ENCODE measurements around the gene BBX.
"Not testable (repeated sequence)": the region's sequence is repeated elsewhere in the genome, so short reads cannot be mapped to it uniquely, and the experiment has no call there.

Gene BBX

DNA sequence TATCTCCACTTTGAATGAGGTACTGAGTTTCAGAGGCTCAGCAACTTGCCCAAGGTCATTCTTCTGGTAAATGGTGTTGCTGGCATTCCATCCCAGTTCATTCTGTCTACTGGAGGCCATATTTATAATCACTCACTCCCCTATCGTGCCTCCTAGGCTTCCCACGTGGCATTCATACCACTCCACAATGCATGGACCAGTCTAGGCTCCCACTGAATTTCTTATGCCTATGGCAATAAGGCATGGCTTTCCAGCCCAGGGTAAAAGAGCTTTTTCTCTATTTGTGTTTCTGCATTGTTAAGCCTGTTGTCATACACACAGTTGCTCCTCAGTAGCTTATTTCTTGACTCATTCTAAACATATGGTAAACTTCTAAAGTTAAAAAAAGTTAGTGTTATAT, 19.9 kb downstream of the BBX start:
- Histone ChIP-seq H3K4me3 (ENCODE audit: low read length in 2 of 2) (no peak overlapping the region), H3K4me1 (ENCODE audit: control insufficient read depth, insufficient read depth, low read length) (no peaks in the 10 kb centered on the region), H3K27me3 (ENCODE audit: control insufficient read depth in 1 of 2, insufficient read depth in 2 of 2, low read length in 2 of 2) (no peaks in the 10 kb centered on the region), H3K9me3 (ENCODE audit: control insufficient read depth in 2 of 2, low read length in 2 of 2) (no peaks in the 10 kb centered on the region), H3K9ac (ENCODE audit: low read length in 2 of 2) (no peak overlapping the region), H3K27ac (ENCODE audit: low read length) (no peak overlapping the region), H3K36me3 (ENCODE audit: control insufficient read depth in 2 of 2, insufficient read depth in 2 of 2, low read length in 2 of 2) (no peaks in the 10 kb centered on the region)

DNA sequence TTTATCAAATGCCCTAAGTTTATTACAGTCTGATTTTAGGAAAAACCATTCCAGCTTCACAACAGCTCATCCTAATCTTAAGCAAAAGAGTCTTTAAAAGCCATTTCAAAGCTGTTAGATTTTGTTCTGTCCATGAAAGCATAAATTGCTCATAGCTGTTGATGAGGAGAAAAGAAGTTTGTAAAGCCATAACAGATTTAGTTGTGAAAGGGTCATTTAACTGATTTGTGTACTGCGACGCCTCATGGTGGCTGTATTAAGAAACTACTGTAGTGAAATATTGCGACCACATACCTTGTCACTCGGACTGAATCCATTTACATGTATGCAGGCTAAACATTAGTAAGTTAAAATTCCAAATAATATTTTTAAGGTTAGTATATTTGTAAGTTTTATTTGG, 20.9 kb downstream of the BBX start:
- Histone ChIP-seq H3K27me3 (ENCODE audit: control insufficient read depth in 1 of 2, insufficient read depth in 2 of 2, low read length in 2 of 2) (no peaks in the 10 kb centered on the region), H3K27ac (ENCODE audit: low read length) (no peak overlapping the region), H3K4me1 (ENCODE audit: control insufficient read depth, insufficient read depth, low read length) (no peaks in the 10 kb centered on the region), H3K9me3 (ENCODE audit: control insufficient read depth in 2 of 2, low read length in 2 of 2) (no peaks in the 10 kb centered on the region), H3K4me3 (ENCODE audit: low read length in 2 of 2) (no peak overlapping the region), H3K36me3 (ENCODE audit: control insufficient read depth in 2 of 2, insufficient read depth in 2 of 2, low read length in 2 of 2) (no peaks in the 10 kb centered on the region), H3K9ac (ENCODE audit: low read length in 2 of 2) (no peak overlapping the region)

DNA sequence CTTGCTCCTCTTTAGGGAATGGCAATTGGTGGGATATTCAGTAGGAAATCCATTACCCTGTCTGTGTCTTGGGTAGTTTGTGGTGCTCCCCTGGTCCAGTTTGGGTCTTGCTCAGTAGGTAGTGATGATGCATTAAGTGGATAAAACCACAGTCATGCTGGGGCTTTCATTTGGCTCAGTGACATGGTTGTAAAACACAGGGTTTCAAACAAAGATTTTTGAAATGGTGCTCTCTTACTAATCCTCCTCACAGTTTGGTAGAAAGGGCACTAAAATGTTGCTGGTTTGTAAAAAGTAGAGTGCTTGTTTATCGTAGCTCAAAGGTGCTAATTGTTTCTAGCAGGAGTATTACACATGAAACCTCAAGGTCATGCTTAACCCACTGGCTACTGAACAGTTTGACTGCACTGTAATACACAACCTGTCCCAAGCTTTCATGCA, 22.9 kb downstream of the BBX start:
- Histone ChIP-seq H3K36me3 (ENCODE audit: control insufficient read depth in 2 of 2, insufficient read depth in 2 of 2, low read length in 2 of 2) (no peaks in the 10 kb centered on the region), H3K4me1 (ENCODE audit: control insufficient read depth, insufficient read depth, low read length) (no peaks in the 10 kb centered on the region), H3K4me3 (ENCODE audit: low read length in 2 of 2) (no peak overlapping the region), H3K9ac (ENCODE audit: low read length in 2 of 2) (no peak overlapping the region), H3K9me3 (ENCODE audit: control insufficient read depth in 2 of 2, low read length in 2 of 2) (no peaks in the 10 kb centered on the region), H3K27me3 (ENCODE audit: control insufficient read depth in 1 of 2, insufficient read depth in 2 of 2, low read length in 2 of 2) (no peaks in the 10 kb centered on the region), H3K27ac (ENCODE audit: low read length) (no peak overlapping the region)

DNA sequence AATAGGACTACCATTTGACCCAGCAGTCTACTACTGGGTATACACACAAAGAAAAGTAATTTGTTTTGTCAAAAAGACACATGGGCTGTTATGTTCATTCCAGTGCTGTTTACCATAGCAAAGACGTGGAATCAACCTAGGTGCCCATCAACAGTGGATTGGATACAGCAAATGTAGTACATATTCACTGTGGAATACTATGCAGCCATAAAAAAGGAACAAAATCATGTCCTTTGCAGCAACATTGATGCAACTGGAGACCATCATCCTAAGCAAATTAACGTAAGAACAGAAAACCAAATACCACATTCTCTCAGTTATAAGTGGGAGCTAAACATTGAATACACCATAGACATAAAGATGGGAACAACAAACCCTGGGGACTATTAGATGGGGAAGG, 25.8 kb downstream of the BBX start:
- Histone ChIP-seq H3K36me3 (ENCODE audit: control insufficient read depth in 2 of 2, insufficient read depth in 2 of 2, low read length in 2 of 2) (no peaks in the 10 kb centered on the region), H3K4me3 (ENCODE audit: low read length in 2 of 2) (no peak overlapping the region), H3K4me1 (ENCODE audit: control insufficient read depth, insufficient read depth, low read length) (no peaks in the 10 kb centered on the region), H3K9me3 (ENCODE audit: control insufficient read depth in 2 of 2, low read length in 2 of 2) (no peaks in the 10 kb centered on the region), H3K9ac (ENCODE audit: low read length in 2 of 2) (no peak overlapping the region), H3K27ac (ENCODE audit: low read length) (no peak overlapping the region), H3K27me3 (ENCODE audit: control insufficient read depth in 1 of 2, insufficient read depth in 2 of 2, low read length in 2 of 2) (no peaks in the 10 kb centered on the region)

DNA sequence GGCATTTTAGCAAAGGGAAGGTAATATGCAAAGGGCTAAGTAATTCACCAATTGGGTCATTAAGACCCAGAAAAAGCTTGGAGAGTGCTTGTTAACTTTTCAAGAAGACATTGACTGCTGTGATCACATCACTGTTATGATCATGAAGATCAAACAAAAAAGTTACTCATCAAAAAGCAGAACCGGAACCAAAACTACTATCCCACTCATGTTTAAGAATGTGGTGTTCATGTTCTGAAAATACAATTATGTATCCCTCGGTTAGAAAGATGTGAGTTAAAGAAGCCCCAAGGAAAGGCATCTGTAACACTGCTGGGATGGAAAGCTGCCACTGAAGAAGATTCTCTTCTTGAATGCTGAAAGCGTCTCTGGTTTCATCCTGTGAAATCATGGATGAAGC, 32.6 kb downstream of the BBX start:
- Histone ChIP-seq H3K27me3 (ENCODE audit: control insufficient read depth in 1 of 2, insufficient read depth in 2 of 2, low read length in 2 of 2) (no peaks in the 10 kb centered on the region), H3K4me3 (ENCODE audit: low read length in 2 of 2) (no peak overlapping the region), H3K4me1 (ENCODE audit: control insufficient read depth, insufficient read depth, low read length) (no peaks in the 10 kb centered on the region), H3K9ac (ENCODE audit: low read length in 2 of 2) (no peak overlapping the region), H3K9me3 (ENCODE audit: control insufficient read depth in 2 of 2, low read length in 2 of 2) (no peaks in the 10 kb centered on the region), H3K27ac (ENCODE audit: low read length) (no peak overlapping the region), H3K36me3 (ENCODE audit: control insufficient read depth in 2 of 2, insufficient read depth in 2 of 2, low read length in 2 of 2) (no peaks in the 10 kb centered on the region)

DNA sequence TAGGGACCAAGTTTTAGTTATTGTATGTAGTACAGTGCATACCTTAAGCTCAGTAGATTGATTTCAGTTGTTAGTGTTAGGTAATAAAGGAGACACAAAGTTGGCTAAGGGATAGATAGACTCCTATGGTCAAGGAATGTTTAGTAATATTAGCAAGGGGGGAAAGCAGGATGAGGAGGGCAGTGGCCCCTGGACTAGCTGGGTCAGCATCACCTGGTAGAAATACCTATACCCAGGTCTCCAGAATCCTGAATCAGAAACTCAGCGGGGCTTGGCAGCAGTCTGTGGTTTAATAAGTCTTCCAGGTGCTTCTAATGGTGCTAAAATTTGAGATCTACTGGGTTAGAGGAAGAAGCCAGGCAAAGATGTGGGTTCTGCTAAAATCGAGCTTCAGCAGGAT, 35.0 kb downstream of the BBX start:
- H3K4me3 ChIP-seq (ENCODE audit: low read length in 2 of 2), result no peak overlapping the region
- no peaks in the 10 kb centered on the region for H3K27me3 ChIP-seq (ENCODE audit: control insufficient read depth in 1 of 2, insufficient read depth in 2 of 2, low read length in 2 of 2)
- no peaks in the 10 kb centered on the region for H3K36me3 ChIP-seq (ENCODE audit: control insufficient read depth in 2 of 2, insufficient read depth in 2 of 2, low read length in 2 of 2)
- H3K27ac ChIP-seq (ENCODE audit: low read length), result no peak overlapping the region
- no peak overlapping the region for H3K9ac ChIP-seq (ENCODE audit: low read length in 2 of 2)
- no peaks in the 10 kb centered on the region for H3K9me3 ChIP-seq (ENCODE audit: control insufficient read depth in 2 of 2, low read length in 2 of 2)
- no peaks in the 10 kb centered on the region for H3K4me1 ChIP-seq (ENCODE audit: control insufficient read depth, insufficient read depth, low read length)

DNA sequence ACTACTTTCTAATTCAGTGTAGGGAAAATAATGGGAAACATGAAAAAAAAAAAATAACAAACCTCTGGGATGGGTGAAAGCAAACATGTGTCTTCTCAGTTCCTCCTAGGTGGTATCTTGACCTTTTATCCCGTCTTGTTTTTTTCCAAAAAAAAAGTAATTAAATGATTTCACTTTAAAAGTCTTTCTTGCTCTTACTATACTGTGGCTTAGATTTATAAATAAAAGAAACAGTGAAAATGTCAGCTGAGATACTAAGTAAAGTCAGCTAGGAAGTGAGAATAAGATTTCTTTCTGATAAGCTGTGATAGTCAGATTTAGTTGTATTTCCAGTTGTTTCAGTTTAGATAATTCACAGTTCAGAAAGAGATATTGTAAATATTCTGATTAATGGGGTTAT, 37.4 kb downstream of the BBX start:
- Histone ChIP-seq H3K9ac (ENCODE audit: low read length in 2 of 2) (no peak overlapping the region), H3K9me3 (ENCODE audit: control insufficient read depth in 2 of 2, low read length in 2 of 2) (no peaks in the 10 kb centered on the region), H3K27ac (ENCODE audit: low read length) (no peak overlapping the region)

DNA sequence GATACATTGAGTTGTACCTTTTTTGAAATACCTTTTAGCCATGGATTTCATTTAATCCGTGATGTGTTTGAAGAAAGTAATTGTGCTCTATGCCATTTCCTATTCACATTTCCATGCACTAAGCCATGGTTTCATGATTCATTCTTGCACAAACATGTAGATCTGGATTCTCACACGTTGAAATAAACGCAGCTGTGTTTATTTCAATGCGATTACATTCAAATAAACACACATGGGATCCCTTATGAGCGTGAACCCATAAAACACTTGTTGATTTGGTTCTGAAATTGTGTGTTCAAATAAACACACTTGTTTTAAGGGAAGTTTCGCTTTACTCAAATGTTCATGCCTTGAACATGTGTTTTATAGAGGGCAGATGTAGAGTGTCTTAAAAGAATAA, 39.2 kb downstream of the BBX start:
- no peak overlapping the region for H3K27ac ChIP-seq (ENCODE audit: low read length)
- H3K4me3 ChIP-seq (ENCODE audit: low read length in 2 of 2), result no peak overlapping the region
- no peaks in the 10 kb centered on the region for H3K36me3 ChIP-seq (ENCODE audit: control insufficient read depth in 2 of 2, insufficient read depth in 2 of 2, low read length in 2 of 2)
- H3K9me3 ChIP-seq (ENCODE audit: control insufficient read depth in 2 of 2, low read length in 2 of 2), result no peaks in the 10 kb centered on the region
- H3K4me1 ChIP-seq (ENCODE audit: control insufficient read depth, insufficient read depth, low read length), result no peaks in the 10 kb centered on the region
- H3K9ac ChIP-seq (ENCODE audit: low read length in 2 of 2), result no peak overlapping the region
- H3K27me3 ChIP-seq (ENCODE audit: control insufficient read depth in 1 of 2, insufficient read depth in 2 of 2, low read length in 2 of 2), result no peaks in the 10 kb centered on the region

More for the DNA sequence above, 37.4 kb downstream of the BBX start:
- H3K4me3 ChIP-seq (ENCODE audit: low read length in 2 of 2), result no peak overlapping the region
- H3K27me3 ChIP-seq (ENCODE audit: control insufficient read depth in 1 of 2, insufficient read depth in 2 of 2, low read length in 2 of 2), result no peaks in the 10 kb centered on the region
- no peaks in the 10 kb centered on the region for H3K4me1 ChIP-seq (ENCODE audit: control insufficient read depth, insufficient read depth, low read length)
- H3K36me3 ChIP-seq (ENCODE audit: control insufficient read depth in 2 of 2, insufficient read depth in 2 of 2, low read length in 2 of 2), result no peaks in the 10 kb centered on the region

DNA sequence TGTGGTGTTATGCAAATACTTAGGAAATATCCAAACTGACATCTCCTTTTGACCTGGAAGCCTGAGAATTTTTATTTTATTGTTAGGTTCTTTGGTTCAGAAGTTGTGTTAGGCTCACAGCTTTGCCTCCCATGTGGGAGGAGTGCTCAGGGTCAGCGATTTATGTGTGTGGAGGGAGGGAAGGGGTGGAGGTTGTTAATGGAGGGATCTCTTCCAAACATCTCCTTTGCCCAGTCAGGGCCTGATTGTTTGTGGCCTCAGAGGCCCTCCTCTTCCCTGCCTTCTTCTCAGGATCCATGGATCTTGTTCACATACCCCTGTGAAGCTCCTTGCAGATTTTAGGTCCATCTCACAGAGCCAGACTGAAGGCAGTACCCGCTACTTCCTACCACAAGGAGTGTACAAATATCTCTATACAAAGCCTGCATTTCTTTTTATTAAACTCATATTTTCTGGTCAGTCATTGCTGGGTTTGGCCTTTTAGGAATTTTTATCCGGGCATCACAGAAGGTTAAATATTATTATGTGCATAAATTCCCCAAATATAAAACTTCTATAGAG, 40.3 kb downstream of the BBX start:
- no peaks in the 10 kb centered on the region for H3K4me1 ChIP-seq (ENCODE audit: control insufficient read depth, insufficient read depth, low read length)
- no peaks in the 10 kb centered on the region for H3K36me3 ChIP-seq (ENCODE audit: control insufficient read depth in 2 of 2, insufficient read depth in 2 of 2, low read length in 2 of 2)
- no peak overlapping the region for H3K27ac ChIP-seq (ENCODE audit: low read length)
- no peaks in the 10 kb centered on the region for H3K27me3 ChIP-seq (ENCODE audit: control insufficient read depth in 1 of 2, insufficient read depth in 2 of 2, low read length in 2 of 2)
- no peaks in the 10 kb centered on the region for H3K9me3 ChIP-seq (ENCODE audit: control insufficient read depth in 2 of 2, low read length in 2 of 2)
- H3K4me3 ChIP-seq (ENCODE audit: low read length in 2 of 2), result no peak overlapping the region
- no peak overlapping the region for H3K9ac ChIP-seq (ENCODE audit: low read length in 2 of 2)

DNA sequence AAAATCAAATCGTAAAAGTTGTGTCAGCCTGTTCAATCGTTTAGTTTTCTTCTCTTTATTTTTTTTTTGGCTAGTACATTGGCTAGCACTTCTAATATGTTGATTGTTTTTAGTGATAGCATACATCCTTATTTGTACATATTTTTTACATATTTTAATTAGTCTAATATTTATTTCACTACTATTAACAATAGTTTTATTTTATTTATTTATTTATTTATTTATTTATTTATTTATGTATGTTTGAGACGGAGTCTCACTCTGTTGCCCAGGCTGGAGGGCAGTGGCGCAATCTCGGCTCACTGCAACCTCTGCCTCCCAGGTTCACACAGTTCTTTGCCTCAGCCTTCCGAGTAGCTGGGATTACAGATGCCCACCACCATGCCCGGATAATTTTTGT, 42.5 kb downstream of the BBX start:
- H3K27me3 ChIP-seq (ENCODE audit: control insufficient read depth in 1 of 2, insufficient read depth in 2 of 2, low read length in 2 of 2); H3K4me1 ChIP-seq (ENCODE audit: control insufficient read depth, insufficient read depth, low read length); H3K27ac ChIP-seq (ENCODE audit: low read length); H3K9me3 ChIP-seq (ENCODE audit: control insufficient read depth in 2 of 2, low read length in 2 of 2); H3K36me3 ChIP-seq (ENCODE audit: control insufficient read depth in 2 of 2, insufficient read depth in 2 of 2, low read length in 2 of 2); H3K9ac ChIP-seq (ENCODE audit: low read length in 2 of 2); H3K4me3 ChIP-seq (ENCODE audit: low read length in 2 of 2): not testable (repeated sequence)

DNA sequence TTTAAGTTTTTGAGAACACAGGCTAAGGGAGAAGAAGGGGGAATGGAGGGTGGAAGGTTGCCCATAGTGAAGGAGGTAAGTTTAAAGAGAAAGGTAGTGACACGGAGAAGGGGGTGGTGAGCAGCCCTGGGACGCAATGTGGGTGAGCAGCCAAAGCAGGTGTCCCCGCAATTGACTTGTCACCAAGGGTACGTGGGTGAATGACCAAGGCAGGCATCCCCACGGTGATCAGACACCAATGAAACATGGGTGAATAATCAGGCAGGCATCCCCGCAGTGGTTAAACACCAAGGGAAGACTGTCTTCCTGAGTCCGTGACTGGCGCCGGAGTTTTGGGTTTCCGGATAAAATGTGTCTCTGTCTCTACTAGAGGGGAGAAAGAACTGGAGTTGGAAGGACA, 48.3 kb downstream of the BBX start:
- H3K27ac ChIP-seq (ENCODE audit: low read length); H3K27me3 ChIP-seq (ENCODE audit: control insufficient read depth in 1 of 2, insufficient read depth in 2 of 2, low read length in 2 of 2); H3K4me1 ChIP-seq (ENCODE audit: control insufficient read depth, insufficient read depth, low read length); H3K9me3 ChIP-seq (ENCODE audit: control insufficient read depth in 2 of 2, low read length in 2 of 2); H3K36me3 ChIP-seq (ENCODE audit: control insufficient read depth in 2 of 2, insufficient read depth in 2 of 2, low read length in 2 of 2); H3K4me3 ChIP-seq (ENCODE audit: low read length in 2 of 2); H3K9ac ChIP-seq (ENCODE audit: low read length in 2 of 2): not testable (repeated sequence)

Data from stomach smooth muscle (tissue), 2 donors.